NOMO-1 treated with DMSO at 0.1 percent for 48 hours (cell line): Measurements from ENCODE around the gene DPF1.
"Not testable (repeated sequence)": the region's sequence is repeated elsewhere in the genome, so short reads cannot be mapped to it uniquely, and the experiment has no call there.

Source experiments
- DNase-seq: peaks from one replicate; lab custom pipeline; 2025; ENCODE audit not compliant: unreplicated experiment; lab: John Stamatoyannopoulos, UW

The DPF1 gene

GRCh38 chr19:38250821-38251563 lies 27.0 kb upstream of the DPF1 start:
- DNase-seq = no peak

DNA sequence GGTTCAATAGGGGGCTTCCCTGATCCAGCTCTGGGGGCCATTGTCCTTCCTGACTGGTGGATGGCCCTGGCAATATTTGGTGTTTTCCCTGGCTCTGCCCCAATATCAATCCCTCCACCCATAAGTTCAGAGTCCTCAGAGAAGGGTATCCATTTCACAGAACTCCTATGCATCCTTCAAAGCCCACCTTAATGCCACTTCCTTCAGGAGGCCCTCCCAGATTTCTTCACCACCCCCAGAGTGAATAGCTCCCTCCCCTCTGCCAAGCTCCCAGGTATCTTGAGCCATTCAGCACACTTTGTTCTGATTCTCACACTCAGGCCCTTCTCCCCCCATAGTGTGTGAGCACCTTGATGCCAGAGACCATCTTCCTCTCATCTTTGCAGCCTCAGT lies 26.4 kb upstream of the DPF1 start:
- no peak for DNase-seq

- no peak for DNase-seq
These were observed 24.4 kb upstream of the DPF1 start for GRCh38 chr19:38248421-38248820.

DNA sequence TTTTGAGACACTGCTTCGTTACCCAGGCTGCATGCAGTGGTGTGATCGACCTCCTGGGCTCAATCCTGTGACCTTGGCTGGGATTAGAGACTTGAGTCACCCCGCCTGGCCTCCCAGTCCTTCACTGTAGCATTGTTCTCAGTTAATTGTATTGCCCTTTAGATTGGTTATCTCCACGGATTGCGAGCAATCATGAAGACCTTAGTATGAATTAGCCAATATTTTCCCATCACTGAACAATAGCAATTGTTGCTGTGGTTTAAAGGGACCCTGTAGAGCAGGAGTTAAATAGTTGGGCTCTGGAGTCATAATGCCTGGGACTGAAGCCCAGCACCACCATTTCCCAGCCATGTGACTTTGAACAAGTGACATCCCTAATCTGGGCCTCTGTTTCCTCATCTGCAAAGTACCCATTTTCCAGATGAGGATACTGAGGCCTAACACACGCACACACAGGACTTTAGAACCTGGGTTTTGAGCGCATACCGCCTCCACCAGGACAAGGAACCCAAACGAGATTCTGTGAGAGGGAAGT lies 23.8 kb upstream of the DPF1 start:
- DNase-seq = no peak

GRCh38 chr19:38247126-38247525 lies 23.1 kb upstream of the DPF1 start:
- DNase-seq = no peak

DNA sequence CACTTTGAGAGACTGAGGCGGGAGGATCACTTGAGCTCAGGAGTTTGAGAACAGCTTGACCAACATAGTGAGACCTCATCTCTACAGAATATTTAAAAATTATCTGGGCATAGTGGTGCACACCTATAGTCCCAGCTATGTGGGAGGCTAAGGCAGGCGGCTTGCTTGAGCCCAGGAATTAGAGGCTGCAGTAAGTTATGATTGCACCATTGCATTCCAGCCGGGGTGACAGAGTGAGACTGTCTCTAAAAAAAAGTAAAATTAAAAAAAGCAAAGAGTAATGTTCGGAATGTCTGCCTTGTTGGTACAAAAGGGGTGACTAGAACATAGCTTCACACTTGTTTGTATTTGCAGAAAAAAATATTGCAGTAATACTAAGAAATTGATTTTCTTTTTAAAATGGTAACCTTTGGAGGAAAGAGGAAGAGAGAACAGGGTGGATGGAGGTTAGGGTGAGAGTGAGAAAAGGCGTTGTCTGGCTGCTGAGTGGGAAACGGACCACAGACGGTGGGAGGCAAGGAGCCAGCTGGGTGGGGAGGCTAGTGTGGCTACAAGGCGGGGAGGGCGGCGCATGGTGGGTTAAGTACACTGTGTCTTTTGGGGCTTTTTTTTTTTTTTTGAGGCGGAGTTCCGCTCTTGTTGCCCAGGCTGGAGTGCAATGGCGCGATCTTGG lies 21.9 kb upstream of the DPF1 start:
- DNase-seq = peak; percentile 42

GRCh38 chr19:38243279-38243673 lies 19.3 kb upstream of the DPF1 start:
- DNase-seq = no peak

DNA sequence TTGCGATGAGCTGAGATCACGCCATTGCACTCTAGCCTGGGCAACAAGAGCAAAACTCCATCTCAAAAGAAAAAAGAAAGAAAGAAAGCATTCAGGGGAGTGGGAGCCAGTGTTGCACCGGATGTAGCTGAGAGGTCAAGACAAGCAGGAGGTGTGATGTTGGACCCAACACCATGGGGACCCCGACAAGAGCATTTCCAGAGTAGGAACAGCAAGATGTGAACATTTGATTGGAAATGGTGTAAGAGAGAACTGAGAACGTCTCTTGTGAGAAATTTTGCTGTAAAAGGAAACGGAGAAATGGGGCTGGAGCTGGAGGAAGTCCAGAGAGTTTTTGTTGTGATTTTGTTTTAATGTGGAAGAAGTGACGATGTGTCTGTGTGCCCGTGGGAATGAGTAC lies 15.8 kb upstream of the DPF1 start:
- no peak for DNase-seq

- no peak for DNase-seq
These were observed 10.6 kb upstream of the DPF1 start for GRCh38 chr19:38234615-38235014.

- peak; percentile 76 for DNase-seq
These were observed 9.8 kb upstream of the DPF1 start for GRCh38 chr19:38233740-38234251.

DNA sequence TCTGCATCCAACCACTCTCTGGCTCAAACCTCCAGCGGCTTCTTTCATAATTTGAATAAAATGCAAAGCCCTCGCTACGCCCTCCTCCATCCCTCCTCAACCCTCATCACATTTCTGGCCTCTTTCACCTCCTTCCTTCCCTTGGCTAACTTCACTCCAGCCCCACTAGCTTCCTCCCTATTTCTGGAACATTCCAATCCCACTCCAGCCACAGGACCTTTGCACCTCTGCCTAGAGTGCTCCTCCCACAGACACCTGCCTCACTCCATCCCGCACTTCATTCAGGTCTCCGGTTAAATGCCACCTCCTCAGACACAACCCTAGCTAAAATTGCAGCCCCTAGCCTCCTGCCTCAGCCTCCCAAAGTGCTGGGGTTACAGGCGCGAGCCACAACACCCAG lies 7.9 kb upstream of the DPF1 start:
- no peak for DNase-seq

DNA sequence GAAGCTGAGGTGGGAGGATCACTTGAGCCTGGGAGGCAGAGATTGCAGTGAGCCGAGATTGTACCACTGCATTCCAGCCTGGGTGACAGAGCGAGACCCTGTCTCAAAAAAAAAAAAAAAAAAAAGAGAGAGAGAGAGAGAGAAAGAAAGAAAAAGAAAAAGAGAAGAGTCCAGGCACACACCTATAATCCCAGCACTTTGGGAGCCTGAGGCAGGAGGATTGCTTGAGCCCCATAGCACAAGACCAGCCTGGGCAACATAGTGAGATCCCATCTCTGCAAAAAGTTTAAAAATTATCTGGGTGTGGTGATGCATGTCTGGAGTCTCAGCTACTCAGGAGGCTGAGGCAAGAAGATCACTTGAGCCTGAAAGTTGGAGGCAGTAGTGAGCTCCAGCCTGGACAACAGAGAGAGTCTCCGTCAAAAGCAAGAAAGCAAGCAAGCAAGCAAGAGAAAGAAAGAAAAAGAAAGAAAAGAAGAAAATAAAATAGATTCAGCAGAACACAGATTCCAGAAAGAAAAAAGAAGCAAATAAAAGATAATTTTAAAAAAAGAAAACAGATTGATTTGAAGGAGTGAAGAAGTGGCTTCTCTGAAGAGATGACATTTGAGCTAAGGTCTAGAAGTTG lies 6.6 kb upstream of the DPF1 start:
- DNase-seq = not testable (repeated sequence)

DNA sequence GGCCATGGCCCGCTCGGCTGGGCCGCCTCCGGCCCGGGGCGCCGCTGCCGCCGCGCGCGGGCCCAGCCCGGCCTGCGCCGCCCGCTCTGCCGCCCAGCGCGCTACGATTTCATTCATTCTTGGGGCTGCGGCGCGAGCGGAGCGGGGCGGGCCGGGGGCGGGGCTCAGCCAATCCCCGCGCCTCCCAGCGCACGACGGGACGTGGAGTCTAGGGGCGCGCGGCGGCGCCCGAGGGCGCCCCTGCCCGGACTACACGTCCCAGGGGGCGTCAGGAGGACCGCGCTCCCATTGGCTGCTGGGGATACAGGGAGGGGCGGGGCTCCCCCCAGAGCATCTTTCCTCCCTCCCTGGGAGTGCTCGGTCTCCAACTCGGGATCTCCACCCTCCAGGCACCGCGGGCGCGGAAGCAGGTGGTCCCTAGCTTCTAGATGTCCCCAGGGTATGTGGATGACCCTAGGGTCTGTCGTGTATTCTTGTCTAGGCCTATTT lies 5.6 kb upstream of the DPF1 start:
- peak; percentile 82 for DNase-seq

- no peak for DNase-seq
These were observed 4.7 kb upstream of the DPF1 start for GRCh38 chr19:38228491-38229439.

DNA sequence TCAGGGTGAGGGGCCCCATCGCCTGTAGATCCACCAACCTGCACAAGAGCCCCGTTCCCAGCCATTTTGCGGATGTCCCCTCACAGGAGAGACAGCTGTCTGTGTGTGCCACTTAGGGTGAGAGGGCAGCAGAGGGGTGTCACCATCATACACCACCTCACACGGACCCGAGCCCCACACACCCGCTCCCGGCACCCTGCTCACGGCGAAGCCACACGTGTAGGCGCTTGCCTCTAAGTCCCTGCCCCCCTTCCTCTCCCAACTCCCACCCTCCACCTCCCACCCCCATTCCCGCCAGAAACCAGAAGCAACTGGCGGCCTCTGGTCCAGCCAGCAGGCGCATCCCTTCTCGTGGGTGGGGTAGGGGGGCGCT lies 4.0 kb upstream of the DPF1 start:
- no peak for DNase-seq

GRCh38 chr19:38227287-38228004 lies 3.4 kb upstream of the DPF1 start:
- no peak for DNase-seq

DNA sequence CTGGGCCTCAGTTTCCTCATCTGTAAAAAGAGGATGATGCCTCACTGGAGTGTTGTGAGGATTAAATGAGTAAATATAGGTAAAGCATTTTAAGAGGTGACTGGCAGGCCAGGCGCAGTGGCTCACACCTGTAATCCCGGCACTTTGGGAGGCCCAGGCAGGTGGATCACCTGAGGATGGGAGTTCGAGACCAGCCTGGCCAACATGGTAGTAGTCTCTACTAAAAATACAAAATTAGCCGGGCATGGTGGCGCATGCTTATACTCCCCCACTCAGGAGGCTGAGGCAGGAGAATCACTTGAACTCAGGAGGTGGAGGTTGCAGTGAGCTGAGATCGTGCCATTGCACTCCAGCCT lies 819 bp upstream of the DPF1 start:
- DNase-seq = not testable (repeated sequence)

- no peak for DNase-seq
These were observed 407 bp downstream of the DPF1 start for GRCh38 chr19:38223617-38224013.

DNA sequence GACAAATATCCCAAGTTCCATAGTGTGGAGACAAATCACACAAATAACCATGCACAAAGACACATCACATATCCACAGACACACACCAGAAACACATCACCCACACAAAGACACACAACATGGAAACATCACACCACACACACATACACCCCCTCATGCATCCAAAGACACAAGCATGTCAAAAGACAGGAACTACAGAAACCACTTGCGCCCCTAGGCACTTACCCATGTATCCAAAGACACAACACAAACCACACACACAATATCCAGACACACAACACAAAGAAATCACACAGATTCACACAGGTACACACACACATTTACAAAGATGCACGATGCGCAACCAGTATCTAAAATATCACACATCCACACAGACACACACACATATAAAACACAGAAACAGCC lies 901 bp downstream of the DPF1 start:
- DNase-seq = no peak
